GM21447 (cell line): ENCODE results near the gene AMELX.

Experiments
- ATAC-seq: cut with Tn5 transposase; IDR thresholded peaks from one replicate; pipeline ENCODE4 v1.9.1; 2021; ENCODE audit not compliant: unreplicated experiment

AMELX gene

GRCh38 chrX:11293113-11293512, at the start of gene AMELX:
AMELX (plus strand) TSS chrX:11293413; CDS start chrX:11294789, 1,376 bp downstream.
- no peak for ATAC-seq

- no peak for ATAC-seq
These were observed 48.6 kb upstream of the AMELX start for GRCh38 chrX:11244636-11245035.

DNA sequence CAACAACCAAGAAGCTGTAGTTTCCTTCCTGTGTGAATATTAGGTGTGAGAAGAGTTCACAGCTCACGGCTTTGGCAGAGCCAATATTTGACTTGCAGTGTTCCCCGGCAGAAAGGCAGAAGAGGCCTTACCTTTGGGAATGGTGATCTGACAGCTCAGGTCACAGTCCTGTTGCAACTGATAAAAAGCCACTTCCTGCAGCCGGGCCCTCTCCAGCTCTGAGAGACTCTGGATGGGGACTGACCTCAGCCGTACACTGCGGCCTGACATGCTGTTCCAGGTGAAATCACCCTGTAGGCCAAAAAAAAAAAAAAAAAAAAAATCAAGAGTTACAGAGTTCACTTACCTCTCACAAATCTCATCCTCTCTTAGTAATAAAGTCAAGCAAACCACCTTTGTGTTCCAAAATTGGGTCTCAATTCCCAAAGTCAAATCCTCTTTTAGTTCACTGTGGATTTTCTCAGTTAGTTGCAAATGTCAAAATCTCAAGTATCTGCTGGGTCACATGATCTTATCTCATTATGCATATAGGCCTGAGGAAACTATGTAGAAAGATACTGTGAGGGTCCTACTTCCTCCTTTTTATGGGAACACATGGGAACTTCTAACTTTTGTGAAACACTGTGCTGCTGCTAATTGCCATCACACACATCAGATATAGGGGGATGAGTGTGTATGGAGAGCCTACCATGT, 38.6 kb upstream of the AMELX start:
- no peak for ATAC-seq

- no peak for ATAC-seq
These were observed 35.9 kb upstream of the AMELX start for GRCh38 chrX:11257290-11257689.

DNA sequence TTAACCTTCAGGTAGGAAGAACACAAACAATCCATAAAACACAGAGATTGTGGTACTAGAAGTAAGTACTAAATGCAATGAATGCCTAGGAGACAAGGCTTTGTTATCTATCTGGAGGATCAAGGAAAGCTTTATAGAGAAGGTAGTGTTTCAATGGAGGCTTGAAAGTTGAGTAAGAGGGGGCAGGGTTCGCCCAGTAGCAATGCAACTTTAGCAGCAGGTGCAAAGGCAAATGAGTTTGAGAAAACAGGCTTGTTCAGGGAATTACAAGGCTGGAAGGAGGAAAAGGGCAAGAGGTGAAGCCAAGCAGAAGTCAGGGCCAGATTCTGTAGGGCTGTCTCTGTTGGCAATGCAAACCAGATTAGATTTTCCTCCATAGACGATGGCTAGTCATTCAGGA, 35.5 kb upstream of the AMELX start:
- no peak for ATAC-seq

DNA sequence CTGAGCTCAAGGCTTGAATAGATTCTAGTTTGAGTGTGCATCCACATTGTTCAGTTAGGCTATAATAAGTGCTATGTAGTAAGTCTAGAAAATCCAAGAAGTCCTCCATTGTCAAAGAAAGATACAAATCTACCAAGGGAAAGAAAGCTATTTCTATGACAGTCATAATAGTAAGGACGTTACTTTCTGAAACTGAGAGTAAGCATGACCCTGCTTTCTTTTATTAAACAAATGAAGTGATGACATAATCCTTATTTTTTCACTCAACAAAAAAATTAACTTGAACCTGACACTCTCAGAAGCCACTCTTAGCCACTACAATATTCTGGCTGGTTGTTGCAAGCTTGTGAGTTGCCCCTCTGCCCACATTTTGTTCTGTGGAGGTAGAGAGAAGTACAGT, 33.8 kb upstream of the AMELX start:
- ATAC-seq, result no peak

DNA sequence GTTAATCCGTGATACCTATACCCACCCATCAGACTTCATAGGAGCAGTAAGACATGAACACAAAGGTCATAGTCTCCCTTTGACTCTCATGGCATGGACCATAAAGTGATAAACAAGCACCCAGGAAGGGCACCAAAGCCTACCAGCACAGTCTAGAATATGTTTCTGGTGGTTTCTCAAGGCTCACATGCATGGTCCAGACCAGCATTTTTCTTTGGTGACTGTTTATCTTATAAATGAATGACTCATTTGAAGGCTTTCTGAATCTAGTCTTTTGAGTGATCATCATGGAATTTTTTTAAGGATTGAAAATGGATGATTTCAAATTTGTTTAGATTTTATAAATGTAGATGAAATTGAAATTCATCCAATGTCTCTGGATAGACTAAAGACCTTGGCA, 32.0 kb upstream of the AMELX start:
- ATAC-seq, result no peak

DNA sequence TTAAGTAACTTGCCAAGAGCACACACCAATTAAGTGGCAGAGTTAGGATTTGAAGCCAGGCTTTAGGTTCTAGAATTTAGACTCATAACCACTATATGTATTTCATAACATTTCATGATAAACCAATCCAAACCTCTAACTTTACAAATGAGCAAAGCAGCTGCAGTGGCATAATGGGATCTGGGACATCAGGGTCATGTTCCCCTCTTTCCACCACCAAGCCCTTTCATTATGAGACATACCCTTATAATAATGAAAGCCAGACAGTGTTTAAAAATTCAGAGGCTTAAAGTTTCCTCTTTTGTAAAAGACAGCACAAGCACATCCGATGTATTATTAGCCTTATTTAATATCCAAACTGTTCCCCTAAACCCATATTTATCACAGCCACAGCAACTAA, 28.3 kb upstream of the AMELX start:
- no peak for ATAC-seq

- no peak for ATAC-seq
These were observed 27.9 kb upstream of the AMELX start for GRCh38 chrX:11265352-11265751.

- no peak for ATAC-seq
These were observed 26.6 kb upstream of the AMELX start for GRCh38 chrX:11266573-11267003.

GRCh38 chrX:11267425-11267824, 25.8 kb upstream of the AMELX start:
- no peak for ATAC-seq

DNA sequence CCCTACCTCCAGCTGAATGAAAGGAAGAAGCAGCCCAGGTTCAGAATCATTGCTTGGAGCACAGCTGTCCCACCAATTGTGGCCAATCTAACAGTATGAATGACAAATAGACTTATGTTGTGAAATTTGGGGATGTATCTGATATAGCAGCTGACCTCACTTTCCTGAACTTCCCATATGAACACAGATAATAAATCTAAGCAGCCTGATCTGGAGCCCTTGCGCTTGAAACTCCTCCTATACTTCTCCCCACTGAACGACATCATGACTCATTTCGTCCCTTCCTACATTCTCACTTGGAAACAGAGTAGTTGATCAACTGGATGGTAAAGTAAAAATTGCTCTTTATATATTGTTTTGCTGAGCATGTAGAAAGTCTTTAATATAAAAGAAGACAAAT, 24.2 kb upstream of the AMELX start:
- no peak for ATAC-seq

DNA sequence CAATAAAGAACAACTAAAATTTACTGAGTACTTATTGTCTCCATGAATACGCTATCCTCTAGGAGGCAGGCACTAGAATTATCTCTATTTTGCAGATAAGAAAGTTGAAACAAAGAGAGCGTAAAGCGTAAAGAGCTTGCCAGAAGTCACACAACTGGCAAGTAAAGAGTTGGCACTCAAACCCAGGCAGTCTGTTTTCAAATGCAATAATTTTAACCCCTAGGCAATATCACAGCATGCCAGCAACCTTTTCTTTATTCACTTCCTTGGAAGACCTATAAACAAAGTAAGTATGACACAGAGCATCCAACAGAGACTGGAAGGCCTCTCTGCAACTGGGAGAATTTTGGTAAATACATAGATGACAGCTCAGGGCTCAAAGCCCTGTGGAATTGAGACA, 23.2 kb upstream of the AMELX start:
- no peak for ATAC-seq

- no peak for ATAC-seq
These were observed 20.9 kb upstream of the AMELX start for GRCh38 chrX:11272290-11272689.

GRCh38 chrX:11272863-11273262, 20.4 kb upstream of the AMELX start:
- no peak for ATAC-seq

GRCh38 chrX:11273544-11273943, 19.7 kb upstream of the AMELX start:
- ATAC-seq, result no peak

GRCh38 chrX:11282043-11282442, 11.2 kb upstream of the AMELX start:
- ATAC-seq, result no peak

GRCh38 chrX:11285651-11286050, 7.6 kb upstream of the AMELX start:
- no peak for ATAC-seq

GRCh38 chrX:11287505-11287904, 5.7 kb upstream of the AMELX start:
- ATAC-seq, result no peak

- no peak for ATAC-seq
These were observed 2.7 kb upstream of the AMELX start for GRCh38 chrX:11290416-11291102.

- no peak for ATAC-seq
These were observed 2.8 kb downstream of the AMELX start for GRCh38 chrX:11296051-11296450.

- no peak for ATAC-seq
These were observed 5.4 kb downstream of the AMELX start for GRCh38 chrX:11298600-11298999.

DNA sequence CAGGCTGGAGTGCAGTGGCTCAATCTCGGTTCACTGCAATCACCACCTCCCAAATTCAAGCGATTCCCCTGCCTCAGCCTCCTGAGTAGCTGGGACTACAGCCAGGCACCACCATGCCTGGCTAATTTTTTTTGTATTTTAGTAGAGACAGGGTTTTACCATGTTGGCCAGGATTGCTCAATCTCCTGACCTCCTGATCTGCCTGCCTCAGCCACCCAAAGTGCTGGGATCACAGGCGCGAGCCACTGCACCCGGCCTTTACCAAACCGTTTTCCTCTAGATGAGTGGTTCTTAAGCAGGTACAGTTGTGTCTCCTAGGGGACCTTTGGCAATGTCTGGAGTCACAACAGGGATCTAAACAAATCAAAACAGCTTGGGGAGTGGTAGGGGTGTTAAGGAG, 11.6 kb downstream of the AMELX start:
- ATAC-seq, result no peak
